HG03095 (cell line): ENCODE measurements around the gene GLB1L3.
"Not testable (repeated sequence)": the region's sequence is repeated elsewhere in the genome, so short reads cannot be mapped to it uniquely, and the experiment has no call there.

ENCODE experiments used
- ATAC-seq: cut with Tn5 transposase; IDR thresholded peaks from one replicate; pipeline ENCODE4 v1.9.1; 2021; ENCODE audit warnings: moderate library complexity; ENCODE audit not compliant: unreplicated experiment

GLB1L3 gene

GRCh38 chr11:134294664-134295063, 18.5 kb downstream of the GLB1L3 start:
- no peak for ATAC-seq

GRCh38 chr11:134312223-134312622, 36.0 kb downstream of the GLB1L3 start:
- no peak for ATAC-seq

GRCh38 chr11:134312807-134313206, 36.6 kb downstream of the GLB1L3 start:
- ATAC-seq = no peak

GRCh38 chr11:134313379-134313778, 37.2 kb downstream of the GLB1L3 start:
- no peak for ATAC-seq

GRCh38 chr11:134313821-134314607, 37.8 kb downstream of the GLB1L3 start:
- ATAC-seq = no peak

GRCh38 chr11:134317103-134317502, 40.9 kb downstream of the GLB1L3 start:
- ATAC-seq = no peak

GRCh38 chr11:134321373-134321772, 45.2 kb downstream of the GLB1L3 start:
- not testable (repeated sequence) for ATAC-seq

GRCh38 chr11:134322553-134322952, 46.4 kb downstream of the GLB1L3 start:
- no peak for ATAC-seq

GRCh38 chr11:134328433-134328832, 52.3 kb downstream of the GLB1L3 start:
- no peak for ATAC-seq

GRCh38 chr11:134330611-134331353, 54.6 kb downstream of the GLB1L3 start:
- ATAC-seq = no peak

GRCh38 chr11:134331354-134332188, 55.4 kb downstream of the GLB1L3 start, which contains the start of gene GLB1L2:
Gene GLB1L2 (plus strand): TSS chr11:134331988. CDS start chr11:134332062, 74 bp downstream.
- no peak for ATAC-seq

- no peak for ATAC-seq
Observed at GRCh38 chr11:134332189-134332631, 56.0 kb downstream of the GLB1L3 start.

- no peak for ATAC-seq
Observed at GRCh38 chr11:134332782-134333181, 56.6 kb downstream of the GLB1L3 start.

- ATAC-seq = no peak
Observed at GRCh38 chr11:134333312-134333711, 57.1 kb downstream of the GLB1L3 start.

- ATAC-seq = no peak
Observed at GRCh38 chr11:134333946-134334345, 57.8 kb downstream of the GLB1L3 start.

GRCh38 chr11:134334796-134335571, 58.8 kb downstream of the GLB1L3 start:
- no peak for ATAC-seq

GRCh38 chr11:134337051-134337450, 60.9 kb downstream of the GLB1L3 start:
- no peak for ATAC-seq

- ATAC-seq = no peak
Observed at GRCh38 chr11:134338068-134338467, 61.9 kb downstream of the GLB1L3 start.

- ATAC-seq = no peak
Observed at GRCh38 chr11:134338654-134339053, 62.5 kb downstream of the GLB1L3 start.

- ATAC-seq = no peak
Observed at GRCh38 chr11:134339756-134340155, 63.6 kb downstream of the GLB1L3 start.
